ENCODE data around the gene BSN.

The BSN gene

GRCh38 chr3:49658711-49659110 lies 104.4 kb downstream of the BSN start:
- H3K27me3 ChIP-seq (ENCODE audit: control insufficient read depth, insufficient read depth, low read length, poor library complexity, severe bottlenecking), result no peaks in the 10 kb centered on the region
- H3K27ac ChIP-seq (ENCODE audit: insufficient read depth, low read depth, low read length, poor library complexity, severe bottlenecking), result no peak overlapping the region
- WGBS, 2 experiments, result 97 to 99% methylated on average over 2 of the region's 2 CpGs
- H3K4me3 ChIP-seq (ENCODE audit: insufficient read depth, low read depth, low read length), result no peak overlapping the region
- no peaks in the 10 kb centered on the region for H3K9me3 ChIP-seq (ENCODE audit: control insufficient read depth, low read length)
- H3K36me3 ChIP-seq (ENCODE audit: control insufficient read depth, insufficient read depth, low read length), result no peaks in the 10 kb centered on the region
- peaks cover under 1% of the 10 kb centered on the region for H3K4me1 ChIP-seq (ENCODE audit: control insufficient read depth, insufficient read depth, low read length)

GRCh38 chr3:49659756-49660155 lies 105.5 kb downstream of the BSN start:
- Histone ChIP-seq H3K4me1 (ENCODE audit: control insufficient read depth, insufficient read depth, low read length) (peaks cover 10% of the 10 kb centered on the region), H3K27me3 (ENCODE audit: control insufficient read depth, insufficient read depth, low read length, poor library complexity, severe bottlenecking) (no peaks in the 10 kb centered on the region)

GRCh38 chr3:49661281-49661680 lies 107.0 kb downstream of the BSN start:
- Histone ChIP-seq H3K9me3 (ENCODE audit: control insufficient read depth, low read length) (no peaks in the 10 kb centered on the region), H3K4me3 (ENCODE audit: insufficient read depth, low read depth, low read length) (no peak overlapping the region), H3K36me3 (ENCODE audit: control insufficient read depth, insufficient read depth, low read length) (no peaks in the 10 kb centered on the region), H3K4me1 (ENCODE audit: control insufficient read depth, insufficient read depth, low read length) (peaks cover 14% of the 10 kb centered on the region), H3K27me3 (ENCODE audit: control insufficient read depth, insufficient read depth, low read length, poor library complexity, severe bottlenecking) (no peaks in the 10 kb centered on the region), H3K27ac (ENCODE audit: insufficient read depth, low read depth, low read length, poor library complexity, severe bottlenecking) (no peak overlapping the region)
- WGBS, 2 experiments, result 94 to 95% methylated on average over 14 of the region's 14 CpGs

More at GRCh38 chr3:49659756-49660155, 105.5 kb downstream of the BSN start:
- no peak overlapping the region for H3K27ac ChIP-seq (ENCODE audit: insufficient read depth, low read depth, low read length, poor library complexity, severe bottlenecking)
- whole genome bisulfite sequencing, 2 experiments, result 90 to 92% methylated on average over 4 of the region's 4 CpGs
- H3K36me3 ChIP-seq (ENCODE audit: control insufficient read depth, insufficient read depth, low read length), result no peaks in the 10 kb centered on the region
- H3K4me3 ChIP-seq (ENCODE audit: insufficient read depth, low read depth, low read length), result no peak overlapping the region
- no peaks in the 10 kb centered on the region for H3K9me3 ChIP-seq (ENCODE audit: control insufficient read depth, low read length)

- no peaks in the 10 kb centered on the region for H3K9me3 ChIP-seq (ENCODE audit: control insufficient read depth, low read length)
Observed at GRCh38 chr3:49662021-49662420, 107.7 kb downstream of the BSN start.

GRCh38 chr3:49662720-49663413 lies 108.6 kb downstream of the BSN start:
- Histone ChIP-seq H3K4me1 (ENCODE audit: control insufficient read depth, insufficient read depth, low read length) (peaks cover 19% of the 10 kb centered on the region), H3K36me3 (ENCODE audit: control insufficient read depth, insufficient read depth, low read length) (no peaks in the 10 kb centered on the region), H3K27ac (ENCODE audit: insufficient read depth, low read depth, low read length, poor library complexity, severe bottlenecking) (no peak overlapping the region), H3K9me3 (ENCODE audit: control insufficient read depth, low read length) (no peaks in the 10 kb centered on the region), H3K4me3 (ENCODE audit: insufficient read depth, low read depth, low read length) (no peak overlapping the region), H3K27me3 (ENCODE audit: control insufficient read depth, insufficient read depth, low read length, poor library complexity, severe bottlenecking) (no peaks in the 10 kb centered on the region)
- WGBS, 2 experiments, result 95% methylated on average over 34 of the region's 34 CpGs

More at GRCh38 chr3:49662021-49662420, 107.7 kb downstream of the BSN start:
- Histone ChIP-seq H3K4me1 (ENCODE audit: control insufficient read depth, insufficient read depth, low read length) (peaks cover 17% of the 10 kb centered on the region), H3K36me3 (ENCODE audit: control insufficient read depth, insufficient read depth, low read length) (no peaks in the 10 kb centered on the region), H3K27ac (ENCODE audit: insufficient read depth, low read depth, low read length, poor library complexity, severe bottlenecking) (no peak overlapping the region), H3K27me3 (ENCODE audit: control insufficient read depth, insufficient read depth, low read length, poor library complexity, severe bottlenecking) (no peaks in the 10 kb centered on the region), H3K4me3 (ENCODE audit: insufficient read depth, low read depth, low read length) (no peak overlapping the region)
- 92 to 94% methylated on average over 22 of the region's 22 CpGs for WGBS, 2 experiments

GRCh38 chr3:49663831-49664230 lies 109.6 kb downstream of the BSN start:
- no peak overlapping the region for H3K4me3 ChIP-seq (ENCODE audit: insufficient read depth, low read depth, low read length)

GRCh38 chr3:49664300-49664699 lies 110.0 kb downstream of the BSN start:
- no peak overlapping the region for H3K4me3 ChIP-seq (ENCODE audit: insufficient read depth, low read depth, low read length)
- H3K27ac ChIP-seq (ENCODE audit: insufficient read depth, low read depth, low read length, poor library complexity, severe bottlenecking), result no peak overlapping the region
- H3K27me3 ChIP-seq (ENCODE audit: control insufficient read depth, insufficient read depth, low read length, poor library complexity, severe bottlenecking), result no peaks in the 10 kb centered on the region
- WGBS, 2 experiments, result 93% methylated on average over 11 of the region's 11 CpGs
- H3K36me3 ChIP-seq (ENCODE audit: control insufficient read depth, insufficient read depth, low read length), result no peaks in the 10 kb centered on the region
- H3K9me3 ChIP-seq (ENCODE audit: control insufficient read depth, low read length), result no peaks in the 10 kb centered on the region
- H3K4me1 ChIP-seq (ENCODE audit: control insufficient read depth, insufficient read depth, low read length), result peaks cover 19% of the 10 kb centered on the region

More at GRCh38 chr3:49663831-49664230, 109.6 kb downstream of the BSN start:
- Histone ChIP-seq H3K27me3 (ENCODE audit: control insufficient read depth, insufficient read depth, low read length, poor library complexity, severe bottlenecking) (no peaks in the 10 kb centered on the region), H3K9me3 (ENCODE audit: control insufficient read depth, low read length) (no peaks in the 10 kb centered on the region), H3K4me1 (ENCODE audit: control insufficient read depth, insufficient read depth, low read length) (peaks cover 19% of the 10 kb centered on the region), H3K36me3 (ENCODE audit: control insufficient read depth, insufficient read depth, low read length) (no peaks in the 10 kb centered on the region), H3K27ac (ENCODE audit: insufficient read depth, low read depth, low read length, poor library complexity, severe bottlenecking) (no peak overlapping the region)
- WGBS, 2 experiments, result 91 to 98% methylated on average over 1 of the region's 1 CpG

- H3K9me3 ChIP-seq (ENCODE audit: control insufficient read depth, low read length), result no peaks in the 10 kb centered on the region
- no peaks in the 10 kb centered on the region for H3K27me3 ChIP-seq (ENCODE audit: control insufficient read depth, insufficient read depth, low read length, poor library complexity, severe bottlenecking)
- H3K27ac ChIP-seq (ENCODE audit: insufficient read depth, low read depth, low read length, poor library complexity, severe bottlenecking), result no peak overlapping the region
- no peak overlapping the region for H3K4me3 ChIP-seq (ENCODE audit: insufficient read depth, low read depth, low read length)
- H3K36me3 ChIP-seq (ENCODE audit: control insufficient read depth, insufficient read depth, low read length), result no peaks in the 10 kb centered on the region
- H3K4me1 ChIP-seq (ENCODE audit: control insufficient read depth, insufficient read depth, low read length), result peaks cover 19% of the 10 kb centered on the region
- 94% methylated on average over 6 of the region's 6 CpGs for WGBS, 2 experiments
Observed at GRCh38 chr3:49665822-49666519, 111.7 kb downstream of the BSN start.

GRCh38 chr3:49666592-49666991 lies 112.3 kb downstream of the BSN start:
- no peaks in the 10 kb centered on the region for H3K27me3 ChIP-seq (ENCODE audit: control insufficient read depth, insufficient read depth, low read length, poor library complexity, severe bottlenecking)
- H3K27ac ChIP-seq (ENCODE audit: insufficient read depth, low read depth, low read length, poor library complexity, severe bottlenecking), result no peak overlapping the region
- H3K4me3 ChIP-seq (ENCODE audit: insufficient read depth, low read depth, low read length), result no peak overlapping the region
- no peaks in the 10 kb centered on the region for H3K9me3 ChIP-seq (ENCODE audit: control insufficient read depth, low read length)
- 69 to 75% methylated on average over 8 of the region's 8 CpGs for WGBS, 2 experiments
- peaks cover 19% of the 10 kb centered on the region for H3K4me1 ChIP-seq (ENCODE audit: control insufficient read depth, insufficient read depth, low read length)
- no peaks in the 10 kb centered on the region for H3K36me3 ChIP-seq (ENCODE audit: control insufficient read depth, insufficient read depth, low read length)

GRCh38 chr3:49667701-49668413 lies 113.6 kb downstream of the BSN start:
- H3K27me3 ChIP-seq (ENCODE audit: control insufficient read depth, insufficient read depth, low read length, poor library complexity, severe bottlenecking), result no peaks in the 10 kb centered on the region
- H3K4me3 ChIP-seq (ENCODE audit: insufficient read depth, low read depth, low read length), result no peak overlapping the region
- 93% methylated on average over 25 of the region's 25 CpGs for WGBS, 2 experiments
- no peaks in the 10 kb centered on the region for H3K36me3 ChIP-seq (ENCODE audit: control insufficient read depth, insufficient read depth, low read length)
- no peaks in the 10 kb centered on the region for H3K9me3 ChIP-seq (ENCODE audit: control insufficient read depth, low read length)
- H3K27ac ChIP-seq (ENCODE audit: insufficient read depth, low read depth, low read length, poor library complexity, severe bottlenecking), result no peak overlapping the region
- H3K4me1 ChIP-seq (ENCODE audit: control insufficient read depth, insufficient read depth, low read length), result peaks cover 19% of the 10 kb centered on the region

Data from ectodermal cell (in vitro differentiated cells).